Measurements from ENCODE around the gene ZNF677. TPM values are rescaled to one million over a fixed set of nuclear protein-coding genes. Genes with fewer than 3 reads are reported as not detected.
"Not testable (repeated sequence)": the region's sequence is repeated elsewhere in the genome, so short reads cannot be mapped to it uniquely, and the experiment has no call there.

Gene ZNF677
- polyA plus RNA-seq, 4 donors: 0.27 to 30.5 (median 3.6) TPM

- Histone ChIP-seq H3K4me1 (ENCODE audit: control insufficient read depth in 3 of 3, insufficient read depth in 2 of 3, low read depth in 1 of 3, low read length in 2 of 3) (no peaks in the 10 kb centered on the region), H3K36me3 (ENCODE audit: control insufficient read depth in 3 of 3, insufficient read depth in 2 of 3, low read depth in 1 of 3, low read length in 3 of 3) (no peaks in the 10 kb centered on the region), H3K4me3 (ENCODE audit: low read depth in 1 of 3, low read length in 3 of 3) (no peak overlapping the region), H3K27ac (ENCODE audit: low read depth in 1 of 3, low read length in 2 of 3) (no peak overlapping the region), H3K27me3 (ENCODE audit: control insufficient read depth in 3 of 3, insufficient read depth in 3 of 3, low read length in 3 of 3) (peaks cover 0 to 2% (median 0%) of the 10 kb centered on the region in 3 donors), H3K9me3 (ENCODE audit: control insufficient read depth in 2 of 2, insufficient read depth in 1 of 2, low read depth in 1 of 2, low read length in 1 of 2) (peaks cover 3 to 11% of the 10 kb centered on the region in 2 donors)
- 94 to 95% (median 95%) methylated on average over 2 of the region's 2 CpGs for WGBS, 3 donors
- no peak for FAIRE-seq
- no peak for DNase-seq
Measured at GRCh38 chr19:53275480-53275879, 20.8 kb upstream of the ZNF677 start.

GRCh38 chr19:53272044-53272443, 17.4 kb upstream of the ZNF677 start:
- DNase-seq (no peak), FAIRE-seq (no peak)
- WGBS, 3 donors: 83 to 85% (median 84%) methylated on average over 7 to 9 of the region's 9 CpGs

GRCh38 chr19:53269861-53270260, 15.2 kb upstream of the ZNF677 start:
- FAIRE-seq: not testable (repeated sequence)
- WGBS, 3 donors: 93 to 95% (median 94%) methylated on average over 19 to 25 of the region's 27 CpGs

More at GRCh38 chr19:53272044-53272443, 17.4 kb upstream of the ZNF677 start:
- H3K9me3 ChIP-seq (ENCODE audit: control insufficient read depth in 2 of 2, insufficient read depth in 1 of 2, low read depth in 1 of 2, low read length in 1 of 2): peaks cover 3 to 11% of the 10 kb centered on the region in 2 donors
- H3K4me1 ChIP-seq (ENCODE audit: control insufficient read depth in 3 of 3, insufficient read depth in 2 of 3, low read depth in 1 of 3, low read length in 2 of 3): no peaks in the 10 kb centered on the region
- H3K27me3 ChIP-seq (ENCODE audit: control insufficient read depth in 3 of 3, insufficient read depth in 3 of 3, low read length in 3 of 3): no peaks in the 10 kb centered on the region
- H3K36me3 ChIP-seq (ENCODE audit: control insufficient read depth in 3 of 3, insufficient read depth in 2 of 3, low read depth in 1 of 3, low read length in 3 of 3): no peaks in the 10 kb centered on the region
- no peak overlapping the region for H3K4me3 ChIP-seq (ENCODE audit: low read depth in 1 of 3, low read length in 3 of 3)
- H3K27ac ChIP-seq (ENCODE audit: low read depth in 1 of 3, low read length in 2 of 3): no peak overlapping the region

GRCh38 chr19:53267623-53268022, 12.9 kb upstream of the ZNF677 start, which contains the start of gene VN1R4:
VN1R4 (minus strand) TSS chr19:53267723; CDS start chr19:53267665, 58 bp downstream.
- 76 to 85% (median 80%) methylated on average over 4 of the region's 5 CpGs for WGBS, 3 donors

More at GRCh38 chr19:53269861-53270260, 15.2 kb upstream of the ZNF677 start:
- not testable (repeated sequence) for H3K4me3 ChIP-seq (ENCODE audit: low read depth in 1 of 3, low read length in 3 of 3); H3K27ac ChIP-seq (ENCODE audit: low read depth in 1 of 3, low read length in 2 of 3); H3K4me1 ChIP-seq (ENCODE audit: control insufficient read depth in 3 of 3, insufficient read depth in 2 of 3, low read depth in 1 of 3, low read length in 2 of 3); H3K36me3 ChIP-seq (ENCODE audit: control insufficient read depth in 3 of 3, insufficient read depth in 2 of 3, low read depth in 1 of 3, low read length in 3 of 3); H3K27me3 ChIP-seq (ENCODE audit: control insufficient read depth in 3 of 3, insufficient read depth in 3 of 3, low read length in 3 of 3); DNase-seq
- peaks cover 3 to 11% of the 10 kb centered on the region in 2 donors for H3K9me3 ChIP-seq (ENCODE audit: control insufficient read depth in 2 of 2, insufficient read depth in 1 of 2, low read depth in 1 of 2, low read length in 1 of 2)

GRCh38 chr19:53257715-53258342, 3.2 kb upstream of the ZNF677 start, which contains the start of gene VN1R2:
VN1R2 (plus strand) TSS chr19:53258292; CDS start chr19:53258376, 84 bp downstream.
- not testable (repeated sequence) for H3K36me3 ChIP-seq (ENCODE audit: control insufficient read depth in 3 of 3, insufficient read depth in 2 of 3, low read depth in 1 of 3, low read length in 3 of 3); H3K4me1 ChIP-seq (ENCODE audit: control insufficient read depth in 3 of 3, insufficient read depth in 2 of 3, low read depth in 1 of 3, low read length in 2 of 3); H3K4me3 ChIP-seq (ENCODE audit: low read depth in 1 of 3, low read length in 3 of 3); H3K27me3 ChIP-seq (ENCODE audit: control insufficient read depth in 3 of 3, insufficient read depth in 3 of 3, low read length in 3 of 3); H3K27ac ChIP-seq (ENCODE audit: low read depth in 1 of 3, low read length in 2 of 3); DNase-seq; FAIRE-seq
- H3K9me3 ChIP-seq (ENCODE audit: control insufficient read depth in 2 of 2, insufficient read depth in 1 of 2, low read depth in 1 of 2, low read length in 1 of 2): peaks cover 0 to 18% of the 10 kb centered on the region in 2 donors
- WGBS, 3 donors: 67 to 80% (median 77%) methylated on average over 14 of the region's 14 CpGs

More at GRCh38 chr19:53267623-53268022, 12.9 kb upstream of the ZNF677 start, which contains the start of gene VN1R4:
- H3K9me3 ChIP-seq (ENCODE audit: control insufficient read depth in 2 of 2, insufficient read depth in 1 of 2, low read depth in 1 of 2, low read length in 1 of 2); H3K4me1 ChIP-seq (ENCODE audit: control insufficient read depth in 3 of 3, insufficient read depth in 2 of 3, low read depth in 1 of 3, low read length in 2 of 3); DNase-seq; H3K27me3 ChIP-seq (ENCODE audit: control insufficient read depth in 3 of 3, insufficient read depth in 3 of 3, low read length in 3 of 3); H3K36me3 ChIP-seq (ENCODE audit: control insufficient read depth in 3 of 3, insufficient read depth in 2 of 3, low read depth in 1 of 3, low read length in 3 of 3); FAIRE-seq; H3K4me3 ChIP-seq (ENCODE audit: low read depth in 1 of 3, low read length in 3 of 3); H3K27ac ChIP-seq (ENCODE audit: low read depth in 1 of 3, low read length in 2 of 3): not testable (repeated sequence)

- Histone ChIP-seq H3K36me3 (ENCODE audit: control insufficient read depth in 3 of 3, insufficient read depth in 2 of 3, low read depth in 1 of 3, low read length in 3 of 3) (peaks cover 5 to 8% (median 5%) of the 10 kb centered on the region in 3 donors), H3K27ac (ENCODE audit: low read depth in 1 of 3, low read length in 2 of 3) (no peak overlapping the region), H3K27me3 (ENCODE audit: control insufficient read depth in 3 of 3, insufficient read depth in 3 of 3, low read length in 3 of 3) (no peaks in the 10 kb centered on the region), H3K4me3 (ENCODE audit: low read depth in 1 of 3, low read length in 3 of 3) (no peak overlapping the region), H3K9me3 (ENCODE audit: control insufficient read depth in 2 of 2, insufficient read depth in 1 of 2, low read depth in 1 of 2, low read length in 1 of 2) (peaks cover 0 to 46% of the 10 kb centered on the region in 2 donors), H3K4me1 (ENCODE audit: control insufficient read depth in 3 of 3, insufficient read depth in 2 of 3, low read depth in 1 of 3, low read length in 2 of 3) (no peaks in the 10 kb centered on the region)
- FAIRE-seq: no peak
- DNase-seq: no peak
- 85 to 93% (median 91%) methylated on average over 1 of the region's 1 CpG for WGBS, 3 donors
Measured at GRCh38 chr19:53246498-53246897, 8.2 kb downstream of the ZNF677 start.

GRCh38 chr19:53237114-53237777, 17.4 kb downstream of the ZNF677 start:
- Histone ChIP-seq H3K27ac (ENCODE audit: low read depth in 1 of 3, low read length in 2 of 3) (no peak overlapping the region), H3K36me3 (ENCODE audit: control insufficient read depth in 3 of 3, insufficient read depth in 2 of 3, low read depth in 1 of 3, low read length in 3 of 3) (peaks cover 3 to 8% (median 4%) of the 10 kb centered on the region in 3 donors), H3K27me3 (ENCODE audit: control insufficient read depth in 3 of 3, insufficient read depth in 3 of 3, low read length in 3 of 3) (no peaks in the 10 kb centered on the region), H3K4me1 (ENCODE audit: control insufficient read depth in 3 of 3, insufficient read depth in 2 of 3, low read depth in 1 of 3, low read length in 2 of 3) (no peaks in the 10 kb centered on the region), H3K4me3 (ENCODE audit: low read depth in 1 of 3, low read length in 3 of 3) (no peak overlapping the region), H3K9me3 (ENCODE audit: control insufficient read depth in 2 of 2, insufficient read depth in 1 of 2, low read depth in 1 of 2, low read length in 1 of 2) (peaks cover 0 to 52% of the 10 kb centered on the region in 2 donors)
- DNase-seq (no peak), FAIRE-seq (no peak)
- 88 to 91% (median 88%) methylated on average over 4 of the region's 4 CpGs for WGBS, 3 donors

- WGBS, 3 donors: 90 to 99% (median 98%) methylated on average over 13 to 17 of the region's 20 CpGs
- DNase-seq (no peak), FAIRE-seq (no peak)
- Histone ChIP-seq H3K27ac (ENCODE audit: low read depth in 1 of 3, low read length in 2 of 3) (no peak overlapping the region), H3K36me3 (ENCODE audit: control insufficient read depth in 3 of 3, insufficient read depth in 2 of 3, low read depth in 1 of 3, low read length in 3 of 3) (no peaks in the 10 kb centered on the region), H3K4me3 (ENCODE audit: low read depth in 1 of 3, low read length in 3 of 3) (no peak overlapping the region), H3K9me3 (ENCODE audit: control insufficient read depth in 2 of 2, insufficient read depth in 1 of 2, low read depth in 1 of 2, low read length in 1 of 2) (peaks cover 4 to 57% of the 10 kb centered on the region in 2 donors), H3K27me3 (ENCODE audit: control insufficient read depth in 3 of 3, insufficient read depth in 3 of 3, low read length in 3 of 3) (no peaks in the 10 kb centered on the region), H3K4me1 (ENCODE audit: control insufficient read depth in 3 of 3, insufficient read depth in 2 of 3, low read depth in 1 of 3, low read length in 2 of 3) (no peaks in the 10 kb centered on the region)
Measured at GRCh38 chr19:53224606-53225005, 30.1 kb downstream of the ZNF677 start.

Measured in small intestine (tissue), 7 donors.